Lung microvascular endothelial cell (primary cell): ENCODE results near the gene KICS2. TPM values are rescaled to one million over a fixed set of nuclear protein-coding genes. Genes with fewer than 3 reads are reported as not detected.
"Not testable (repeated sequence)": the region's sequence is repeated elsewhere in the genome, so short reads cannot be mapped to it uniquely, and the experiment has no call there.

ENCODE experiments used
- DNase-seq, 2 donors: peaks; one replicate each; pipeline versions ENCODE4 v3.0.0 to v3.0.0-alpha.2; 2010; ENCODE audit warnings: low read depth in 2 of 2
- total RNA-seq: library from RNA; depleted of rRNA; stranded (reverse); fragments of >200 nt; gene quantifications from 2 replicates; pipeline ENCODE4 v1.2.1, GENCODE V29; 2014

Gene KICS2
- total RNA-seq, 1 donor from 2014 or later, result 4.0 TPM

GRCh38 chr12:64217643-64218042 is 4.5 kb downstream of the KICS2 start:
- DNase-seq, result not testable (repeated sequence)

- no peak for DNase-seq
Observed at GRCh38 chr12:64216239-64216638, 5.9 kb downstream of the KICS2 start.

GRCh38 chr12:64212119-64212746 is 9.9 kb downstream of the KICS2 start:
- no peak for DNase-seq

GRCh38 chr12:64207453-64207852 is 14.6 kb downstream of the KICS2 start:
- no peak for DNase-seq

- DNase-seq, result no peak
Observed at GRCh38 chr12:64205542-64205941, 16.6 kb downstream of the KICS2 start.

GRCh38 chr12:64203775-64204174 is 18.3 kb downstream of the KICS2 start:
- no peak for DNase-seq

- DNase-seq, result no peak
Observed at GRCh38 chr12:64203036-64203435, 19.1 kb downstream of the KICS2 start.

- not testable (repeated sequence) for DNase-seq
Observed at GRCh38 chr12:64195841-64196240, 26.3 kb downstream of the KICS2 start.

GRCh38 chr12:64194333-64195149 is 27.6 kb downstream of the KICS2 start:
- no peak for DNase-seq

- DNase-seq, result no peak
Observed at GRCh38 chr12:64193931-64194330, 28.2 kb downstream of the KICS2 start.

GRCh38 chr12:64192644-64193444 is 29.3 kb downstream of the KICS2 start:
- DNase-seq, result no peak

- DNase-seq, result no peak
Observed at GRCh38 chr12:64190140-64190539, 32.0 kb downstream of the KICS2 start.

GRCh38 chr12:64189530-64189929 is 32.6 kb downstream of the KICS2 start:
- DNase-seq, result no peak

GRCh38 chr12:64187794-64188193 is 34.3 kb downstream of the KICS2 start:
- no peak for DNase-seq

GRCh38 chr12:64187370-64187769 is 34.7 kb downstream of the KICS2 start:
- peak in 1 of 2 donors; percentile 86 for DNase-seq

GRCh38 chr12:64186789-64187188 is 35.3 kb downstream of the KICS2 start:
- DNase-seq, result peak in 1 of 2 donors; percentile 75

GRCh38 chr12:64184216-64184615 is 37.9 kb downstream of the KICS2 start:
- no peak for DNase-seq

GRCh38 chr12:64181430-64182291 is 40.4 kb downstream of the KICS2 start:
- peak; percentile 69 to 96 for DNase-seq

- DNase-seq, result peak in 1 of 2 donors; percentile 88
Observed at GRCh38 chr12:64180951-64181350, 41.1 kb downstream of the KICS2 start.

- peak in 1 of 2 donors; percentile 52 for DNase-seq
Observed at GRCh38 chr12:64178122-64178521, 44.0 kb downstream of the KICS2 start.

- peak; percentile 20 to 74 for DNase-seq
Observed at GRCh38 chr12:64177001-64177400, 45.1 kb downstream of the KICS2 start.
